GM18870 (cell line): ENCODE results near the gene TRIP12.
"Not testable (repeated sequence)": the region's sequence is repeated elsewhere in the genome, so short reads cannot be mapped to it uniquely, and the experiment has no call there.

Experiments
- ATAC-seq: cut with Tn5 transposase; IDR thresholded peaks from one replicate; pipeline ENCODE4 v1.9.1; 2021; ENCODE audit warnings: moderate library complexity; ENCODE audit not compliant: unreplicated experiment

The TRIP12 gene

DNA sequence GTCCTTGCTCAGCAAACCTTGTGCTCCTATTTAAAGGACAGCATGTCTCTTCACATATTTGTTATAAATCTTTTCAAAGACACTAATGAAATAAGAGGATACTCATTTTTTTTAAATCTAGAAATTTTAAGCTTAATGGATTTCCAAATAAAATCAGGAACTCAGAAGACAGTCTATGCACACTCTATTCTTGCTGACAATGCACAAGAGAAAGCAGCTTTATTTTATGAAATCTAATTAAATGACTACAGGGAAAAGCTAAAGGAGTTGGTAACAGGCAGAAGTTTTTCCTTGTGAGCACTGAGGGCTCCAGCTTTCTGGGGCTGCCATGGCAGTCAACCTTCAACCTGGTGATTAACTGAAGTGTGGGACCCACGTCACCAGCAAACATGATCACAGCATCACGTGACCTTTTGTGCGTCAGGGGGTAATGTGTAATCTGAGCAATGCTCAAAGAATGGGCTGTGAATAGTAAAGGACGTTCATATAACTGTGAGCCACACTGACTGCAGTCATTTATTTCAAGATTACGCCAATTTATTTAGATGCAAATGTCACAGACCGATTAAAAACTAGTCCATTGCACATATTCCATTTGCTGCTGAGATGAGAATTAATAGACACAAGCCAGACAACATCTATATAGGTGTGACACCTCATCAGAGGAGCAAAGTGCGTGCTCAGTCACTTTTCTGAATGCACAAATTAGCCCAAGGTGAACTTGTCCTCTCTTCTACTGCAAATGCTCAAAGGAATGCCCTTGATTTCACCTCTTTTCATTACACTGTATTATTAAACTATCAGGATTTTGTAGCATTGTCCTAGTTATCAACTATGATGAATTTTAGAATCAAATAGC lies 195.9 kb downstream of the TRIP12 start:
- ATAC-seq, result no peak

GRCh38 chr2:229723192-229723591 lies 198.6 kb downstream of the TRIP12 start:
- not testable (repeated sequence) for ATAC-seq

GRCh38 chr2:229719926-229720647 lies 201.7 kb downstream of the TRIP12 start:
- ATAC-seq, result no peak

DNA sequence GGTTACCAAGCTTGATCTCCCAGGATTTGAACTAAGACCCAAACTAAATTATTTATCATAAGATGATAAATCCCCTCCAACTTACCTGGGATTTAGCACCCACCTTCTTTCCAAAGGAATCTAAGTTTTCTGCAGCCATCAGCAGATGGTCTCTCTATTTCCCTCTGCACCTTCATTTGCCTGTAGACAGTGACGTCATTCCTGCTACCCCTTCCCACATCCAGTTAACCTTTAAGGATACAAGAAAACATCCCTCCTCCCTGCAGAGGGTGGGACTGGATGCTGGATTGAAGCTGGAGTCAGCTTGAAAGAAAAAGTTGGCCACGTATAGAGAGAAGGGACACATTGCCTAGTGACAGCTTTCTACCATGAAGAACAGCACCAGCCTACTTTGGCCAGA lies 203.8 kb downstream of the TRIP12 start:
- no peak for ATAC-seq

DNA sequence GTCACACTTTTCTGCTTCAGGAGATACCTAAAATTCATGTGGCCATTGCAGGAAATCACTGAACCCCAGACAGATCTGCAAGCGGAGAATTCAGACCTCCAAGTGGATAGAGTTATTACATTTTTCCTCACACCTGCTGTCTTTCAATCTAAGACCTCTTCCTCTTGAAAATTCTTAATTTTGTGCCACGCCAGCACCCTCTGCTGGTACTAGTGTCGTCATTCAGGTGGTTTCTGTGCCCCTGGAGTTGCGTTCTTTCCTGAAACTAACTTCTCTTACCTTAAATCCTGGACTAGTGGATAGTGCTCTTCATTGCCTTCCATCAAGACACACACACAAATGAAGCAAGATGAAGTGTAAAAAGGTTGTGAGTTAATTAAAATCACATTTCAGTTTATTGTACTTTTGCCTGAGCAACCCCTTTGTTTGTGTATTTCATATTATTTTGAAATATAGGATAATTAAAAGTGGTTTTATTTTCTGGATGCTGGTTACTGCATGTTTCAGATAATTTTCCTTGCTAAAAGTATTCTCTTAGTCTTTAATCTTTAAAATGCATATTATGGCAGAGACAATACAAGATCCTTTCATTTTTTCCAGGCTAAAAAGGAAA lies 205.8 kb downstream of the TRIP12 start:
- no peak for ATAC-seq

GRCh38 chr2:229714736-229715541 lies 206.9 kb downstream of the TRIP12 start:
- ATAC-seq, result no peak

DNA sequence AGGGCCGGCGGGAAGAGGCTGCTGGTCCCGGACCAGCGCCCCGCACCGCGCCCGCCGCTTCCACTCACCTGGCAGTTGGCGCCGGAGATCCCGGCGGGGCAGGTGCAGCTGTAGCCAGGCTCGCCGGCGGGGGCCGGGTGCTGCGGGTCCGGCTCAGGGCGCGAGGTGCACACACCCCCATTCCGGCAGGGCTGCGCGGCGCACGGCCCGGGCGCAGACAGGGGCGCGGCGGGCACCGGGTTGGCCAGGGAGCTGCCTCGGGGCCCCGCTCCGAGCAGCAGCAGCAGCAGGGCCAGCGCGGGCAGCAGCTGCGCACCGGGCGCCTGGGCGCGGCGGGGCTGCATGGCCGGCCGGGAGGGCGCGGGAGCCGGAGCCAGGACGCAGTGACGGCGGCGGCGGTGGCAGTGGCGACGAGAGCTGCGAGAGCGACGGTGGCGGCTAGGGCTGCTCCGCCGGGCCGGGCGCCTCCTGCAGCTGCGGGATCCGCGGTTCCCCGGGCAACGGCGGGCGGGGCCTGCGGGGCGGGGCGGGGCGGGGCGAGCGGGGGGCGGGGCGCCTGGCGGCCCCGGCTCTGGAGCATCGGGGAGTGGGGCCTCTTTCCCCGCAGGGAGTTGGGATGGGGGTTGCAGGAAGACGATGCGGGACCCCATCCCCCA lies 207.6 kb downstream of the TRIP12 start, which contains the start of gene DNER:
DNER (minus strand) TSS at position 476 of the 656 bp plus-strand sequence; CDS start at position 344, 132 bp downstream.
- no peak for ATAC-seq
